ENCODE results near the gene RPL37.
"Not testable (repeated sequence)": the region's sequence is repeated elsewhere in the genome, so short reads cannot be mapped to it uniquely, and the experiment has no call there.

The RPL37 gene

GRCh38 chr5:40875958-40876357, 40.9 kb upstream of the RPL37 start:
- no peaks in the 10 kb centered on the region for H3K36me3 ChIP-seq
- H3K4me3 ChIP-seq (ENCODE audit: low read depth in 1 of 2, low read length in 1 of 2) = no peak overlapping the region
- no peaks in the 10 kb centered on the region for H3K9me3 ChIP-seq
- H3K27me3 ChIP-seq = no peaks in the 10 kb centered on the region
- peaks cover 0 to 6% of the 10 kb centered on the region in 2 experiments for H3K4me1 ChIP-seq (ENCODE audit: control insufficient read depth in 1 of 2, insufficient read depth in 1 of 2, low read depth in 1 of 2, low read length in 1 of 2)
- no peak overlapping the region for H3K27ac ChIP-seq
- TF ChIP-seq CTCF (IDR thresholded peaks at IDR 0.05) = no peak

GRCh38 chr5:40873286-40873880, 38.4 kb upstream of the RPL37 start:
- TF ChIP-seq CTCF (IDR thresholded peaks at IDR 0.05) = no peak

GRCh38 chr5:40872253-40872652, 37.2 kb upstream of the RPL37 start:
- H3K36me3 ChIP-seq; H3K4me1 ChIP-seq (ENCODE audit: control insufficient read depth in 1 of 2, insufficient read depth in 1 of 2, low read depth in 1 of 2, low read length in 1 of 2); H3K27me3 ChIP-seq; H3K27ac ChIP-seq; H3K9me3 ChIP-seq; H3K4me3 ChIP-seq (ENCODE audit: low read depth in 1 of 2, low read length in 1 of 2): not testable (repeated sequence)

More at GRCh38 chr5:40873286-40873880, 38.4 kb upstream of the RPL37 start:
- H3K27me3 ChIP-seq = no peaks in the 10 kb centered on the region
- no peak overlapping the region for H3K27ac ChIP-seq
- no peak overlapping the region for H3K4me3 ChIP-seq (ENCODE audit: low read depth in 1 of 2, low read length in 1 of 2)
- H3K36me3 ChIP-seq = no peaks in the 10 kb centered on the region
- H3K4me1 ChIP-seq (ENCODE audit: control insufficient read depth in 1 of 2, insufficient read depth in 1 of 2, low read depth in 1 of 2, low read length in 1 of 2) = no peaks in the 10 kb centered on the region
- no peaks in the 10 kb centered on the region for H3K9me3 ChIP-seq

GRCh38 chr5:40871177-40871576, 36.2 kb upstream of the RPL37 start:
- Histone ChIP-seq H3K4me1 (ENCODE audit: control insufficient read depth in 1 of 2, insufficient read depth in 1 of 2, low read depth in 1 of 2, low read length in 1 of 2) (no peaks in the 10 kb centered on the region), H3K9me3 (no peaks in the 10 kb centered on the region), H3K27me3 (no peaks in the 10 kb centered on the region), H3K4me3 (ENCODE audit: low read depth in 1 of 2, low read length in 1 of 2) (no peak overlapping the region), H3K36me3 (no peaks in the 10 kb centered on the region), H3K27ac (no peak overlapping the region)
- no peak for TF ChIP-seq CTCF (IDR thresholded peaks at IDR 0.05)

- no peak for TF ChIP-seq CTCF (IDR thresholded peaks at IDR 0.05)
- H3K4me1 ChIP-seq (ENCODE audit: control insufficient read depth in 1 of 2, insufficient read depth in 1 of 2, low read depth in 1 of 2, low read length in 1 of 2) = no peaks in the 10 kb centered on the region
- H3K36me3 ChIP-seq = no peaks in the 10 kb centered on the region
- no peaks in the 10 kb centered on the region for H3K9me3 ChIP-seq
- no peaks in the 10 kb centered on the region for H3K27me3 ChIP-seq
- no peak overlapping the region for H3K27ac ChIP-seq
- no peak overlapping the region for H3K4me3 ChIP-seq (ENCODE audit: low read depth in 1 of 2, low read length in 1 of 2)
These were observed 34.4 kb upstream of the RPL37 start for GRCh38 chr5:40869384-40869783.

- H3K9me3 ChIP-seq = no peaks in the 10 kb centered on the region
- no peaks in the 10 kb centered on the region for H3K27me3 ChIP-seq
- H3K4me1 ChIP-seq (ENCODE audit: control insufficient read depth in 1 of 2, insufficient read depth in 1 of 2, low read depth in 1 of 2, low read length in 1 of 2) = no peaks in the 10 kb centered on the region
- no peak overlapping the region for H3K4me3 ChIP-seq (ENCODE audit: low read depth in 1 of 2, low read length in 1 of 2)
- no peaks in the 10 kb centered on the region for H3K36me3 ChIP-seq
- no peak overlapping the region for H3K27ac ChIP-seq
- no peak for TF ChIP-seq CTCF (IDR thresholded peaks at IDR 0.05)
These were observed 31.8 kb upstream of the RPL37 start for GRCh38 chr5:40866844-40867243.

- H3K4me3 ChIP-seq (ENCODE audit: low read depth in 1 of 2, low read length in 1 of 2); H3K4me1 ChIP-seq (ENCODE audit: control insufficient read depth in 1 of 2, insufficient read depth in 1 of 2, low read depth in 1 of 2, low read length in 1 of 2); H3K9me3 ChIP-seq; H3K27me3 ChIP-seq; H3K27ac ChIP-seq; H3K36me3 ChIP-seq: not testable (repeated sequence)
These were observed 30.0 kb upstream of the RPL37 start for GRCh38 chr5:40865004-40865403.
